Lung (tissue), 12 donors: ENCODE measurements around the gene DAB1. TPM values are rescaled to one million over a fixed set of nuclear protein-coding genes. Genes with fewer than 3 reads are reported as not detected.

Source experiments
- ATAC-seq: fragments of 200-7000 bp; cut with Tn5 transposase; one replicate; pipeline ENCODE4 v1.9.1; 2020; ENCODE audit warnings: moderate number of reproducible peaks; ENCODE audit not compliant: insufficient read depth, low FRiP score
- DNase-seq, 3 donors: peaks; one replicate each; pipeline ENCODE4 v3.0.0-alpha.2; 2013 to 2017
- H3K27ac ChIP-seq, 2 donors: one replicate each; pipeline ENCODE4 v1.5.1; 2013; ENCODE audit warnings: mild to moderate bottlenecking in 2 of 2, moderate library complexity in 2 of 2, control low read depth in 1 of 2, inconsistent platforms in 1 of 2, low read depth in 1 of 2, low read length in 1 of 2
- H3K27me3 ChIP-seq, 3 donors: one replicate each; pipeline ENCODE4 v1.5.1; 2013; ENCODE audit warnings: low read length in 2 of 3; ENCODE audit not compliant: control insufficient read depth in 3 of 3, insufficient read depth in 3 of 3
- H3K36me3 ChIP-seq, 4 donors: one replicate each; pipeline ENCODE4 v1.5.1; 2013; ENCODE audit warnings: low read length in 4 of 4, mild to moderate bottlenecking in 1 of 4, moderate library complexity in 1 of 4; ENCODE audit not compliant: control insufficient read depth in 4 of 4, insufficient read depth in 4 of 4
- H3K4me1 ChIP-seq, 5 donors: one replicate each; pipeline ENCODE4 v1.5.1; 2013; ENCODE audit warnings: low read length in 5 of 5, mild to moderate bottlenecking in 2 of 5, moderate library complexity in 1 of 5; ENCODE audit not compliant: control insufficient read depth in 5 of 5, insufficient read depth in 5 of 5
- H3K4me3 ChIP-seq: one replicate; pipeline ENCODE4 v1.5.1; 2013; ENCODE audit warnings: mild to moderate bottlenecking, control low read depth, moderate library complexity
- H3K9ac ChIP-seq, 2 donors: one replicate each; pipeline ENCODE4 v1.5.1; 2013; ENCODE audit warnings: low read length in 2 of 2, control low read depth in 1 of 2; ENCODE audit not compliant: insufficient read depth in 1 of 2
- H3K9me3 ChIP-seq, 4 donors: one replicate each; pipeline ENCODE4 v1.5.1; 2013; ENCODE audit warnings: low read length in 3 of 4, mild to moderate bottlenecking in 1 of 4, moderate library complexity in 1 of 4; ENCODE audit not compliant: control insufficient read depth in 4 of 4, insufficient read depth in 3 of 4
- WGBS, 2 donors: extraction: QIAGEN DNeasy Blood & Tissue Kit; methylation state at CpG; one replicate each; pipeline ENCODE4 v1.1.7; 2013; 5-methylcytosine and 5-hydroxymethylcytosine counted together
- polyA plus RNA-seq, 2 donors: library from polyadenylated mRNA; stranded (reverse); fragments of 200-250 nt; gene quantifications; one replicate each; pipeline ENCODE4 v1.2.1, GENCODE V29; 2013
- total RNA-seq, 2 donors: library from RNA; depleted of rRNA in 1 of 2; stranded (reverse); fragments of >200 nt in 1 of 2; gene quantifications; one replicate each; pipeline ENCODE4 v1.2.1, GENCODE V29; 2014 to 2021
- TF ChIP-seq, protein P1 (sequence below): IDR thresholded peaks from 2 replicates; pipeline ENCODE4 v1.5.1; 2012; ENCODE audit warnings: mild to moderate bottlenecking; ENCODE audit errors: control extremely low read depth, extremely low read depth
- donor health status: control.
- donor health status: control.
- donor health status: Bipolar disorder and iron deficiency.
- donor health status: healthy.
- donor health status: DM: yes; HTN: yes; CAD: no.

The DAB1 gene
- total and polyA plus RNA-seq, 4 donors = 0.06 to 0.77 (median 0.10) TPM

DNA sequence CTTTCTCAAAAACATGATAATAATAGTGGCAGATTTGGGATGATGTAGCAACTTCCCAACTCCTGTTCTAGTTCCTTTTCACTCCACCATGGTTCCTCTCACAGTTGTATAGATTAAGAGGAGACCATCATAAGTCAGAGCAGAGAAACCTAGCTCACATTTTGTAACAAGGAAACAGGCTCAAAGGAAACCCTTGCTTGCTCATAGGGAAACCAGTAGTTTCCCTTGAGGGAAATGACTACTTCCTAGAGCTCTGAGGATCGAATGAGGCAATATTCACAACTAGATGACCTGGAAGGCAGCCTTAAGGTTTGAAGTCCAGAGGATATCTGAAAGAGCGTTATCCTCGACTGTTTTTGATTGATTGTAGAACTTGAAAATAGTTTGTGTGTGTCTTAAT lies 382.0 kb downstream of the DAB1 start:
- Histone ChIP-seq H3K36me3 (no peaks in the 10 kb centered on the region), H3K9me3 (no peaks in the 10 kb centered on the region), H3K27me3 (peaks cover 0 to 2% (median 0%) of the 10 kb centered on the region in 3 donors), H3K27ac (no peak overlapping the region), H3K4me1 (no peaks in the 10 kb centered on the region), H3K9ac (no peak overlapping the region), H3K4me3 (no peak overlapping the region)
- DNase-seq (no peak), ATAC-seq (no peak)
- TF ChIP-seq, protein P1, sequence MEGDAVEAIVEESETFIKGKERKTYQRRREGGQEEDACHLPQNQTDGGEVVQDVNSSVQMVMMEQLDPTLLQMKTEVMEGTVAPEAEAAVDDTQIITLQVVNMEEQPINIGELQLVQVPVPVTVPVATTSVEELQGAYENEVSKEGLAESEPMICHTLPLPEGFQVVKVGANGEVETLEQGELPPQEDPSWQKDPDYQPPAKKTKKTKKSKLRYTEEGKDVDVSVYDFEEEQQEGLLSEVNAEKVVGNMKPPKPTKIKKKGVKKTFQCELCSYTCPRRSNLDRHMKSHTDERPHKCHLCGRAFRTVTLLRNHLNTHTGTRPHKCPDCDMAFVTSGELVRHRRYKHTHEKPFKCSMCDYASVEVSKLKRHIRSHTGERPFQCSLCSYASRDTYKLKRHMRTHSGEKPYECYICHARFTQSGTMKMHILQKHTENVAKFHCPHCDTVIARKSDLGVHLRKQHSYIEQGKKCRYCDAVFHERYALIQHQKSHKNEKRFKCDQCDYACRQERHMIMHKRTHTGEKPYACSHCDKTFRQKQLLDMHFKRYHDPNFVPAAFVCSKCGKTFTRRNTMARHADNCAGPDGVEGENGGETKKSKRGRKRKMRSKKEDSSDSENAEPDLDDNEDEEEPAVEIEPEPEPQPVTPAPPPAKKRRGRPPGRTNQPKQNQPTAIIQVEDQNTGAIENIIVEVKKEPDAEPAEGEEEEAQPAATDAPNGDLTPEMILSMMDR = no peak
- 64 to 71% methylated on average over 3 of the region's 3 CpGs for WGBS, 2 donors

DNA sequence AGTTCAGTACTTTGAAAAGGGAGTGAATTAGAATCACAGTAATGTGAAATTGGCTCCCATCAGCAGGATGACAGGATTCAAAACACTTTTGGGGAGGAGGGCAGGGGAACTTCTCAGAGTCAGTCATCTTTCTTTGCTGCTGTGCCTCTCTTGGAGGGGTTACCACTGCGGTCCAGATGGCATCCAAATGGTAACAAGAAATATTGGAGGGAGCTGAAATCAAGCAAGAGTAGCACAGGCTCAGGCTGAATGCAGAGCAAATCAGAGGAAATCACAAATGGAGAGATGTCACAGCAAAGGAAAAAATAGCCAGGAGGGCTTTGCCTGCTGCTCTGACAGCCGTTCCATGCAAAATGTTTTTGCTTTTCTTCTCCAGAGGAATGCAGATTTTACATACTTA lies 383.0 kb downstream of the DAB1 start:
- WGBS, 2 donors = 72 to 86% methylated on average over 2 of the region's 2 CpGs
- Histone ChIP-seq H3K4me3 (no peak overlapping the region), H3K9ac (no peak overlapping the region), H3K27me3 (peaks cover 0 to 2% (median 0%) of the 10 kb centered on the region in 3 donors), H3K9me3 (no peaks in the 10 kb centered on the region), H3K4me1 (no peaks in the 10 kb centered on the region), H3K36me3 (no peaks in the 10 kb centered on the region), H3K27ac (no peak overlapping the region)
- no peak for DNase-seq
- TF ChIP-seq, protein P1 = no peak
- ATAC-seq = no peak

DNA sequence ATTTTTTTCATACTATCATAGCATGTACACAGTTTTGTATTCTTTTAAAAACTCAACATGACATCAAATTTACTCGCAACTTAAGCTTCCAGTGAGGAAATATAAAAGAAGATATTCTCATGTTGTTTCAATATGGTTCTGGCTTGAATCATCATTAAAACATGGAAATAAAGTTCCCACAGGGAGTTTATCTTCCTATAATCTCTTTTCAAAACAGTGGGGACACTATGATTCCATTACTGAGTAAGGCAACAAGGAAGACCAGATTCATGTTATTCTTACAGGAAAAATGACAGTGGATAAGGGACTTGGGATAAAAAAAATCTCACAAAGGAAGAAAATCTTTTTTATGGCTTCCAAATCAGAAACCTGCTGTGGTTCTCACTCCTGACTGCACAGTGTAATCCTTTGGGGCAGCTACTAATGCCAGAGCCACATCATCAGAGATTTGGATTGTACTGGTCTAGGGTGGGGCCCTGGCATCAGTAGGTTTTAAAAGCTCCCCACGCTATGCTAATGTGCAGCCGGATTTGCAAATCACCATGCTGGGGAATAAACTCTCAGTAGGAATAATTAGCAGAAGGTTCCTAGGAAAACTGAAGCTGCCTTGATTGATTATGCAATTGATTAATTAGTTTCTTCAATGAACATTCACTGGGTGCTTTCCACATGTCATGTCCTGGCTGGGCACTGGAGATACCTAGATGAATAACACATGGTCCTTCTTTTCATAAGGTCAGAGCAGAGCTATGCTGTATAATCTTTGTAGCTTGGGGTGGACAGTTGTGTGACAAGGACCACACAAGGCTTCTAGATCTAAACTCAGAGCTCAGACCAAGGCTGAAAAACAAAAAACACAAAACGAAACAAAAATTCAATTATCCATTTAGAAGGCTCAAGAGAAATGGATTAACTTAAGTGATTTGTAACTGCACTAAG lies 386.9 kb downstream of the DAB1 start:
- no peaks in the 10 kb centered on the region for H3K4me1 ChIP-seq
- TF ChIP-seq, protein P1 = no peak
- no peaks in the 10 kb centered on the region for H3K27me3 ChIP-seq
- no peak overlapping the region for H3K4me3 ChIP-seq
- DNase-seq (no peak), ATAC-seq (no peak)
- H3K9ac ChIP-seq = no peak overlapping the region
- H3K9me3 ChIP-seq = no peaks in the 10 kb centered on the region
- no peak overlapping the region for H3K27ac ChIP-seq
- WGBS, 2 donors = 80 to 85% methylated on average over 4 of the region's 4 CpGs
- no peaks in the 10 kb centered on the region for H3K36me3 ChIP-seq
